Stimulated activated naive CD4-positive, alpha-beta T cell (primary cell): Measurements from ENCODE around the gene DCST1.

Experiments used
- DNase-seq, 6 experiments: peaks; one replicate each; lab custom pipeline; 2025; lab: John Stamatoyannopoulos, UW

The DCST1 gene

GRCh38 chr1:155086128-155086741 is 52.6 kb downstream of the DCST1 start:
- peak; percentile 57 to 89 (median 76) for DNase-seq

GRCh38 chr1:155086856-155087535 is 53.4 kb downstream of the DCST1 start:
- no peak for DNase-seq

- peak; percentile 23 to 86 (median 74) for DNase-seq
Measured at GRCh38 chr1:155091071-155092051, 57.7 kb downstream of the DCST1 start.

GRCh38 chr1:155092131-155092530 is 58.5 kb downstream of the DCST1 start:
- no peak for DNase-seq

- DNase-seq: no peak
Measured at GRCh38 chr1:155092641-155093040, 59.0 kb downstream of the DCST1 start.

- peak in 1 of 6 experiments; percentile 15 for DNase-seq
Measured at GRCh38 chr1:155093911-155094621, 60.4 kb downstream of the DCST1 start.

GRCh38 chr1:155094622-155094948 is 61.0 kb downstream of the DCST1 start:
- DNase-seq: no peak

- DNase-seq: no peak
Measured at GRCh38 chr1:155099331-155099730, 65.7 kb downstream of the DCST1 start.
